ENCODE data around the gene TRIM27.
"Not testable (repeated sequence)": the region's sequence is repeated elsewhere in the genome, so short reads cannot be mapped to it uniquely, and the experiment has no call there.

The TRIM27 gene

GRCh38 chr6:28941684-28942448, 18.1 kb upstream of the TRIM27 start:
- DNase-seq (ENCODE audit: low read depth) = no peak
- no peak for TF ChIP-seq MYC (IDR thresholded peaks at IDR 0.05; ENCODE audit: low read depth, low read length)
- TF ChIP-seq POLR2A (IDR thresholded peaks at IDR 0.05; ENCODE audit: extremely low read depth, insufficient read length) = no peak
- TF ChIP-seq, protein P1, sequence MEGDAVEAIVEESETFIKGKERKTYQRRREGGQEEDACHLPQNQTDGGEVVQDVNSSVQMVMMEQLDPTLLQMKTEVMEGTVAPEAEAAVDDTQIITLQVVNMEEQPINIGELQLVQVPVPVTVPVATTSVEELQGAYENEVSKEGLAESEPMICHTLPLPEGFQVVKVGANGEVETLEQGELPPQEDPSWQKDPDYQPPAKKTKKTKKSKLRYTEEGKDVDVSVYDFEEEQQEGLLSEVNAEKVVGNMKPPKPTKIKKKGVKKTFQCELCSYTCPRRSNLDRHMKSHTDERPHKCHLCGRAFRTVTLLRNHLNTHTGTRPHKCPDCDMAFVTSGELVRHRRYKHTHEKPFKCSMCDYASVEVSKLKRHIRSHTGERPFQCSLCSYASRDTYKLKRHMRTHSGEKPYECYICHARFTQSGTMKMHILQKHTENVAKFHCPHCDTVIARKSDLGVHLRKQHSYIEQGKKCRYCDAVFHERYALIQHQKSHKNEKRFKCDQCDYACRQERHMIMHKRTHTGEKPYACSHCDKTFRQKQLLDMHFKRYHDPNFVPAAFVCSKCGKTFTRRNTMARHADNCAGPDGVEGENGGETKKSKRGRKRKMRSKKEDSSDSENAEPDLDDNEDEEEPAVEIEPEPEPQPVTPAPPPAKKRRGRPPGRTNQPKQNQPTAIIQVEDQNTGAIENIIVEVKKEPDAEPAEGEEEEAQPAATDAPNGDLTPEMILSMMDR (IDR thresholded peaks at IDR 0.05; ENCODE audit: low read depth, low read length) = no peak
- TF ChIP-seq MAX (IDR thresholded peaks at IDR 0.05; ENCODE audit: low read depth, low read length) = no peak
- H3K4me3 ChIP-seq (ENCODE audit: low read depth, low read length) = peak overlapping the region; percentile 83

DNA sequence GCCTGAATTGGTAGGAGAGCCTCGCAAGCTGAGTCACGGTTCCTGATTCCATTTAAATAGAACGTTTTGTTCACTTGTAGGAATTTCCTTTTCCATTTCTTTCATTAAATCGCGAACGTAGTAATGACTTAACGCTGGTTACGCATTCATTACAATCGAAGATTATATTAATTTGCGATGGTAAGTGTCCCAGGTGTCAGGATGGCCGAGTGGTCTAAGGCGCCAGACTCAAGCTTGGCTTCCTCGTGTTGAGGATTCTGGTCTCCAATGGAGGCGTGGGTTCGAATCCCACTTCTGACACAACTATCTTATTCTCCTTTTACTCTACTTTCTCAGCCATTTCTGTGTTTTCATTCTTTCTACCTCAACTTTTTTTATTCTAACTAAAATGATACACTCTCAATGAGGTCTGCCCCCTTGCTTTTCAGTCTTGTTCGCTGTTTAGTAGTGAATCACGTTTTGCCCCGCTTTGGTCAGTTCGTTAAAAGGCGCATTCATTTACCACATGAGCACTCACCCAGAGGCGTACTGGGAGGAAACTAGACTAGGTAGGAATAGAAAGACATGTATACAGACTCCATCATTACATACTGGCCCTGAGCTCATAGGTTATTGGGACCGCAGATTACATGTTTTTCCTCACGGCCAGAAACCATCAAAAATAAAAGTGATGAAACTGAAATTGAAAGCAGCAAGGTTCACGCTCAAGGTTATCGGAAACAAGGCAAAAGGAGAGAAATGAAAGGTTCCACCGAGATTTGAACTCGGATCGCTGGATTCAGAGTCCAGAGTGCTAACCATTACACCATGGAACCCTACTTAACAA, 17.3 kb upstream of the TRIM27 start:
- H3K4me3 ChIP-seq (ENCODE audit: low read depth, low read length) = peak overlapping the region; percentile 83
- DNase-seq (ENCODE audit: low read depth) = peak; percentile 85
- TF ChIP-seq MAX (IDR thresholded peaks at IDR 0.05; ENCODE audit: low read depth, low read length) (peak; percentile 64), MYC (IDR thresholded peaks at IDR 0.05; ENCODE audit: low read depth, low read length) (peak; percentile 48; the same call in 1 of the 2 replicates)
- TF ChIP-seq, protein P1 (IDR thresholded peaks at IDR 0.05; ENCODE audit: low read depth, low read length) = no peak

- H3K4me3 ChIP-seq (ENCODE audit: low read depth, low read length) = peak overlapping the region; percentile 83
- peak; percentile 76 for DNase-seq (ENCODE audit: low read depth)
- TF ChIP-seq MAX (IDR thresholded peaks at IDR 0.05; ENCODE audit: low read depth, low read length) (no peak), MYC (IDR thresholded peaks at IDR 0.05; ENCODE audit: low read depth, low read length) (no peak), POLR2A (IDR thresholded peaks at IDR 0.05; ENCODE audit: extremely low read depth, insufficient read length) (no peak)
- TF ChIP-seq, protein P1 (IDR thresholded peaks at IDR 0.05; ENCODE audit: low read depth, low read length) = no peak
Measured at GRCh38 chr6:28940294-28940857, 16.6 kb upstream of the TRIM27 start.

DNA sequence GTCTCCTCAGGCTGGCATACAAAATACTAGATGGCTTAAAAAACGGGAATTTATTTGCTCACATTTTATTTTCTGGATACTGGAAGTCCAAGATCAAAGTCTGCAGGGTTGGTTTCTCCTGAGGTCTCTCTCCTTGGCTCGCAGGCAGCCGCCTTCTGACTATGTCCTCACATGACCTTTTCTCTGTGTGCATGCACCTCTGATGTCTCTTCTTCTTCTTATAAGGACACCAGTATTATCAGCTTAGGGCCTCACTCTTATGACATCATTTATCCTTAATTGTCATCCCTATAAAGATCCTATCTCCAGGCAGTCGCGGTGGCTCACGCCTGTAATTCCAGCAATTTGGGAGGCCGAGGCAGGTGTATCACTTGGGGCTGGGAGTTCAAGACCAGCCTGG, 9.3 kb upstream of the TRIM27 start:
- H3K4me3 ChIP-seq (ENCODE audit: low read depth, low read length) = no peak overlapping the region
- no peak for DNase-seq (ENCODE audit: low read depth)
- TF ChIP-seq, protein P1 (IDR thresholded peaks at IDR 0.05; ENCODE audit: low read depth, low read length) = no peak
- TF ChIP-seq POLR2A (IDR thresholded peaks at IDR 0.05; ENCODE audit: extremely low read depth, insufficient read length) (no peak), MYC (IDR thresholded peaks at IDR 0.05; ENCODE audit: low read depth, low read length) (no peak), MAX (IDR thresholded peaks at IDR 0.05; ENCODE audit: low read depth, low read length) (no peak)

- no peak overlapping the region for H3K4me3 ChIP-seq (ENCODE audit: low read depth, low read length)
- DNase-seq (ENCODE audit: low read depth) = no peak
- no peak for TF ChIP-seq POLR2A (IDR thresholded peaks at IDR 0.05; ENCODE audit: extremely low read depth, insufficient read length)
Measured at GRCh38 chr6:28929887-28930620, 6.3 kb upstream of the TRIM27 start.

- DNase-seq (ENCODE audit: low read depth) = not testable (repeated sequence)
Measured at GRCh38 chr6:28929339-28929738, 5.6 kb upstream of the TRIM27 start.

More at GRCh38 chr6:28929339-28929738, 5.6 kb upstream of the TRIM27 start:
- not testable (repeated sequence) for H3K4me3 ChIP-seq (ENCODE audit: low read depth, low read length)

Data from NB4 (cell line).